Liver (tissue), 3 donors: ENCODE data around the gene ILRUN.
"Not testable (repeated sequence)": the region's sequence is repeated elsewhere in the genome, so short reads cannot be mapped to it uniquely, and the experiment has no call there.

ENCODE experiments used
- FOXA1 ChIP-seq: IDR thresholded peaks from 2 replicates; pipeline ENCODE4 v1.6.1; 2016; ENCODE audit warnings: antibody characterized with exemption
- JUND ChIP-seq, 2 donors: IDR thresholded peaks; 2 replicates each; pipeline ENCODE4 v1.6.1; 2016; ENCODE audit warnings: antibody characterized with exemption in 2 of 2
- RAD21 ChIP-seq, 2 donors: IDR thresholded peaks; 2 replicates each; pipeline ENCODE4 v1.6.1; 2016; ENCODE audit warnings: antibody characterized with exemption in 2 of 2, mild to moderate bottlenecking in 2 of 2
- RXRA ChIP-seq, 2 donors: IDR thresholded peaks; 2 replicates each; pipeline ENCODE4 v1.6.1; 2017 to 2018; ENCODE audit warnings: antibody characterized with exemption in 2 of 2, mild to moderate bottlenecking in 1 of 2
- TAF1 ChIP-seq: conservative IDR thresholded peaks from 2 replicates; pipeline ENCODE4 v1.6.1; 2016; ENCODE audit warnings: antibody characterized with exemption, mild to moderate bottlenecking
- YY1 ChIP-seq: IDR thresholded peaks from 2 replicates; pipeline ENCODE4 v1.6.1; 2016; ENCODE audit warnings: antibody characterized with exemption, mild to moderate bottlenecking
- TF ChIP-seq, protein P1 (sequence below): fragments of 150-350 bp; IDR thresholded peaks from 2 replicates; pipeline ENCODE4 v1.5.1; 2017; ENCODE audit warnings: improper control_type of control experiment, low read depth, low read length; ENCODE audit not compliant: missing input control
- TF ChIP-seq, protein P2 (sequence below): IDR thresholded peaks from 2 replicates; pipeline ENCODE4 v1.6.1; 2016; ENCODE audit warnings: antibody characterized with exemption
- TF ChIP-seq, protein P3 (sequence below): IDR thresholded peaks from 2 replicates; pipeline ENCODE4 v1.6.1; 2016; ENCODE audit warnings: antibody characterized with exemption
- TF ChIP-seq, protein P4 (sequence below): IDR thresholded peaks from 2 replicates; pipeline ENCODE4 v1.6.1; 2016; ENCODE audit warnings: antibody characterized with exemption, mild to moderate bottlenecking
- TF ChIP-seq, protein P5 (sequence below): IDR thresholded peaks from 2 replicates; pipeline ENCODE4 v1.6.1; 2016; ENCODE audit warnings: antibody characterized with exemption
- donor health status: healthy.
- donor health status: healthy.

DNA sequence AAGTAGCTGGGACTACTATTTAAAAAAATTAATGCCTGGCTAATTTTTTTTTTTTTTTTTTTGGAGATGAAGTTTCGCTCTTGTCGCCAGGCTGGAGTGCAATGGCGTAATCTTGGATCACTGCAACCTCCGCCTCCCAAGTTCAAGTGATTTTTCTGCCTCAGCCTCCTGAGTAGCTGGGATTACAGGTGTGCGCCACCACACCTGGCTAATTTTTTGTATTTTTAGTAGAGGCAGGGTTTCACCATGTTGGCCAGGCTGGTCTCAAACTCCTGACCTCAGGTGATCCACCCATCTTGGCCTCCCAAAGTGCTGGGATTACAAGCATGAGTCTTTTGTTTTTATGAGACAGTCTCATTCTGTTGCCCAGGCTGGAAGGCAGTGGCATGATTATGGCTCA is 27.8 kb downstream of the ILRUN start:
- TF ChIP-seq, protein P1, sequence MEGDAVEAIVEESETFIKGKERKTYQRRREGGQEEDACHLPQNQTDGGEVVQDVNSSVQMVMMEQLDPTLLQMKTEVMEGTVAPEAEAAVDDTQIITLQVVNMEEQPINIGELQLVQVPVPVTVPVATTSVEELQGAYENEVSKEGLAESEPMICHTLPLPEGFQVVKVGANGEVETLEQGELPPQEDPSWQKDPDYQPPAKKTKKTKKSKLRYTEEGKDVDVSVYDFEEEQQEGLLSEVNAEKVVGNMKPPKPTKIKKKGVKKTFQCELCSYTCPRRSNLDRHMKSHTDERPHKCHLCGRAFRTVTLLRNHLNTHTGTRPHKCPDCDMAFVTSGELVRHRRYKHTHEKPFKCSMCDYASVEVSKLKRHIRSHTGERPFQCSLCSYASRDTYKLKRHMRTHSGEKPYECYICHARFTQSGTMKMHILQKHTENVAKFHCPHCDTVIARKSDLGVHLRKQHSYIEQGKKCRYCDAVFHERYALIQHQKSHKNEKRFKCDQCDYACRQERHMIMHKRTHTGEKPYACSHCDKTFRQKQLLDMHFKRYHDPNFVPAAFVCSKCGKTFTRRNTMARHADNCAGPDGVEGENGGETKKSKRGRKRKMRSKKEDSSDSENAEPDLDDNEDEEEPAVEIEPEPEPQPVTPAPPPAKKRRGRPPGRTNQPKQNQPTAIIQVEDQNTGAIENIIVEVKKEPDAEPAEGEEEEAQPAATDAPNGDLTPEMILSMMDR, result not testable (repeated sequence)
- TF ChIP-seq, protein P2, sequence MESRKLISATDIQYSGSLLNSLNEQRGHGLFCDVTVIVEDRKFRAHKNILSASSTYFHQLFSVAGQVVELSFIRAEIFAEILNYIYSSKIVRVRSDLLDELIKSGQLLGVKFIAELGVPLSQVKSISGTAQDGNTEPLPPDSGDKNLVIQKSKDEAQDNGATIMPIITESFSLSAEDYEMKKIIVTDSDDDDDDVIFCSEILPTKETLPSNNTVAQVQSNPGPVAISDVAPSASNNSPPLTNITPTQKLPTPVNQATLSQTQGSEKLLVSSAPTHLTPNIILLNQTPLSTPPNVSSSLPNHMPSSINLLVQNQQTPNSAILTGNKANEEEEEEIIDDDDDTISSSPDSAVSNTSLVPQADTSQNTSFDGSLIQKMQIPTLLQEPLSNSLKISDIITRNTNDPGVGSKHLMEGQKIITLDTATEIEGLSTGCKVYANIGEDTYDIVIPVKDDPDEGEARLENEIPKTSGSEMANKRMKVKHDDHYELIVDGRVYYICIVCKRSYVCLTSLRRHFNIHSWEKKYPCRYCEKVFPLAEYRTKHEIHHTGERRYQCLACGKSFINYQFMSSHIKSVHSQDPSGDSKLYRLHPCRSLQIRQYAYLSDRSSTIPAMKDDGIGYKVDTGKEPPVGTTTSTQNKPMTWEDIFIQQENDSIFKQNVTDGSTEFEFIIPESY, result not testable (repeated sequence)
- not testable (repeated sequence) for TF ChIP-seq YY1; TAF1; RAD21 (IDR thresholded peaks at IDR 0.05); RXRA (IDR thresholded peaks at IDR 0.05); JUND (IDR thresholded peaks at IDR 0.05); FOXA1
- TF ChIP-seq, protein P3, sequence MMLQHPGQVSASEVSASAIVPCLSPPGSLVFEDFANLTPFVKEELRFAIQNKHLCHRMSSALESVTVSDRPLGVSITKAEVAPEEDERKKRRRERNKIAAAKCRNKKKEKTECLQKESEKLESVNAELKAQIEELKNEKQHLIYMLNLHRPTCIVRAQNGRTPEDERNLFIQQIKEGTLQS, result not testable (repeated sequence)
- TF ChIP-seq, protein P4, sequence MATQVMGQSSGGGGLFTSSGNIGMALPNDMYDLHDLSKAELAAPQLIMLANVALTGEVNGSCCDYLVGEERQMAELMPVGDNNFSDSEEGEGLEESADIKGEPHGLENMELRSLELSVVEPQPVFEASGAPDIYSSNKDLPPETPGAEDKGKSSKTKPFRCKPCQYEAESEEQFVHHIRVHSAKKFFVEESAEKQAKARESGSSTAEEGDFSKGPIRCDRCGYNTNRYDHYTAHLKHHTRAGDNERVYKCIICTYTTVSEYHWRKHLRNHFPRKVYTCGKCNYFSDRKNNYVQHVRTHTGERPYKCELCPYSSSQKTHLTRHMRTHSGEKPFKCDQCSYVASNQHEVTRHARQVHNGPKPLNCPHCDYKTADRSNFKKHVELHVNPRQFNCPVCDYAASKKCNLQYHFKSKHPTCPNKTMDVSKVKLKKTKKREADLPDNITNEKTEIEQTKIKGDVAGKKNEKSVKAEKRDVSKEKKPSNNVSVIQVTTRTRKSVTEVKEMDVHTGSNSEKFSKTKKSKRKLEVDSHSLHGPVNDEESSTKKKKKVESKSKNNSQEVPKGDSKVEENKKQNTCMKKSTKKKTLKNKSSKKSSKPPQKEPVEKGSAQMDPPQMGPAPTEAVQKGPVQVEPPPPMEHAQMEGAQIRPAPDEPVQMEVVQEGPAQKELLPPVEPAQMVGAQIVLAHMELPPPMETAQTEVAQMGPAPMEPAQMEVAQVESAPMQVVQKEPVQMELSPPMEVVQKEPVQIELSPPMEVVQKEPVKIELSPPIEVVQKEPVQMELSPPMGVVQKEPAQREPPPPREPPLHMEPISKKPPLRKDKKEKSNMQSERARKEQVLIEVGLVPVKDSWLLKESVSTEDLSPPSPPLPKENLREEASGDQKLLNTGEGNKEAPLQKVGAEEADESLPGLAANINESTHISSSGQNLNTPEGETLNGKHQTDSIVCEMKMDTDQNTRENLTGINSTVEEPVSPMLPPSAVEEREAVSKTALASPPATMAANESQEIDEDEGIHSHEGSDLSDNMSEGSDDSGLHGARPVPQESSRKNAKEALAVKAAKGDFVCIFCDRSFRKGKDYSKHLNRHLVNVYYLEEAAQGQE, result not testable (repeated sequence)
- TF ChIP-seq, protein P5, sequence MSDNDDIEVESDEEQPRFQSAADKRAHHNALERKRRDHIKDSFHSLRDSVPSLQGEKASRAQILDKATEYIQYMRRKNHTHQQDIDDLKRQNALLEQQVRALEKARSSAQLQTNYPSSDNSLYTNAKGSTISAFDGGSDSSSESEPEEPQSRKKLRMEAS, result not testable (repeated sequence)
